K562 (cell line): ENCODE data around the gene CLASP1. TPM values are rescaled to one million over a fixed set of nuclear protein-coding genes. Genes with fewer than 3 reads are reported as not detected.

ENCODE experiments used
- ATAC-seq: fragments of 200-7000 bp; cut with Tn5 transposase; 3 replicates; pipeline ENCODE4 v1.9.1; 2020; ENCODE audit warnings: moderate library complexity
- BruUV-seq: library from RNA; stranded (reverse); fragments of 400-500 nt; replicated peaks from 2 replicates; lab custom pipeline; 2021; lab: Mats Ljungman, UMichigan
- CTCF ChIA-PET: fragments of 300-600 bp; formaldehyde crosslinking; extraction: SDS; loops from one replicate; lab custom pipeline; 2021; ENCODE audit warnings: low intra/inter-chr PET ratio; lab: Yijun Ruan, JAX
- POLR2A ChIA-PET: fragments of 300-600, 350-650 bp; sonication (Branson Sonifier 250); formaldehyde crosslinking; extraction: SDS; loops from one replicate; lab custom pipeline; 2021; ENCODE audit warnings: antibody characterized with exemption, inconsistent platforms; lab: Yijun Ruan, JAX
- DNase-seq, 4 experiments: peaks; one replicate each; pipeline versions ENCODE4 v3.0.0 to v3.0.0-alpha.2; 2011 to 2018; ENCODE audit warnings: low spot score in 3 of 4, mixed read lengths in 3 of 4; ENCODE audit errors: extremely low read depth in 1 of 4
- FAIRE-seq: peaks from 2 replicates; lab custom pipeline; 2011; peaks lifted over from hg19 to GRCh38; lab: Jason Lieb, UNC
- H2AFZ ChIP-seq: 2 replicates; pipeline ENCODE4 v1.6.0; 2011; ENCODE audit warnings: low read depth, low read length, control low read depth, inconsistent platforms
- H3K27ac ChIP-seq: fragments of 200-600 bp; 3 replicates; pipeline ENCODE4 v1.8.0; 2011; ENCODE audit warnings: low read depth, mild to moderate bottlenecking, control low read depth, inconsistent platforms, low read length, moderate library complexity, mixed read lengths; ENCODE audit errors: extremely low read depth
- H3K27me3 ChIP-seq, 2 experiments: fragments of 300-600 bp in 1 of 2; 2 replicates in 1 of 2; 3 replicates in 1 of 2; pipeline versions ENCODE4 v1.6.0 to v1.8.0; 2011; ENCODE audit warnings: inconsistent platforms in 2 of 2, low read length in 2 of 2, mild to moderate bottlenecking in 1 of 2, mixed read lengths in 1 of 2, moderate library complexity in 1 of 2; ENCODE audit not compliant: control insufficient read depth in 2 of 2, insufficient read depth in 2 of 2
- H3K36me3 ChIP-seq: fragments of 300-600 bp; 3 replicates; pipeline ENCODE4 v1.8.0; 2011; ENCODE audit warnings: mild to moderate bottlenecking, low read length, inconsistent platforms; ENCODE audit not compliant: control insufficient read depth, insufficient read depth
- H3K4me1 ChIP-seq, 2 experiments: fragments of 200-600 bp in 1 of 2; replicated peaks in 1 of 2; 2 replicates in 1 of 2; 3 replicates in 1 of 2; pipeline versions ENCODE4 v1.5.1 to v1.8.0; 2011; ENCODE audit warnings: inconsistent platforms in 2 of 2, low read length in 2 of 2, mild to moderate bottlenecking in 1 of 2, mixed read lengths in 1 of 2, moderate library complexity in 1 of 2; ENCODE audit not compliant: control insufficient read depth in 2 of 2, insufficient read depth in 2 of 2
- H3K4me2 ChIP-seq: 2 replicates; pipeline ENCODE4 v1.6.1; 2011; ENCODE audit warnings: low read length, control low read depth, inconsistent platforms, mixed read lengths; ENCODE audit not compliant: insufficient read depth
- H3K4me3 ChIP-seq: fragments of 200-600 bp; sonication (generic), shearing (Covaris generic); 2 replicates; pipeline ENCODE4 v1.5.1; 2016; ENCODE audit warnings: control low read depth, inconsistent platforms
- H3K79me2 ChIP-seq: fragments of 200-600 bp; 3 replicates; pipeline ENCODE4 v1.8.0; 2011; ENCODE audit warnings: low read length, inconsistent platforms; ENCODE audit not compliant: control insufficient read depth, insufficient read depth
- H3K9ac ChIP-seq, 2 experiments: 2 replicates each; pipeline versions ENCODE4 v1.6.0 to v1.6.1; 2011; ENCODE audit warnings: low read depth in 2 of 2, low read length in 2 of 2, control low read depth in 1 of 2, inconsistent platforms in 1 of 2, mild to moderate bottlenecking in 1 of 2, mixed read lengths in 1 of 2; ENCODE audit not compliant: insufficient read depth in 1 of 2
- H3K9me1 ChIP-seq: one replicate; pipeline ENCODE4 v1.6.0; 2011; ENCODE audit warnings: inconsistent platforms, mild to moderate bottlenecking, low read length, moderate library complexity; ENCODE audit not compliant: control insufficient read depth, insufficient read depth
- H3K9me3 ChIP-seq: replicated peaks from 2 replicates; pipeline ENCODE4 v1.5.1; 2011; ENCODE audit warnings: low read depth, low read length, inconsistent platforms; ENCODE audit not compliant: control insufficient read depth, insufficient read depth
- H4K20me1 ChIP-seq: replicated peaks from 2 replicates; pipeline ENCODE4 v1.6.1; 2011; ENCODE audit warnings: low read length, inconsistent platforms, mixed read lengths; ENCODE audit not compliant: control insufficient read depth, insufficient read depth
- GTF2A2 ChIP-seq: IDR thresholded peaks from 2 replicates; pipeline ENCODE4 v1.6.1; 2016; ENCODE audit warnings: mild to moderate bottlenecking, missing genetic modification characterization, missing compliant biosample characterization
- HDAC3 ChIP-seq: fragments of 450-650 bp; IDR thresholded peaks from 2 replicates; pipeline ENCODE4 v1.6.1; 2018; ENCODE audit warnings: borderline replicate concordance, mild to moderate bottlenecking, moderate library complexity; ENCODE audit not compliant: partially characterized antibody
- MAFG ChIP-seq: fragments of 450-650 bp; conservative IDR thresholded peaks from 2 replicates; pipeline ENCODE4 v1.6.1; 2016; ENCODE audit warnings: missing genetic modification characterization, missing compliant biosample characterization
- RCOR1 ChIP-seq, 2 experiments: IDR thresholded peaks; 2 replicates each; pipeline ENCODE4 v1.6.1; 2012; ENCODE audit warnings: low read depth in 2 of 2, low read length in 2 of 2, borderline replicate concordance in 1 of 2, improper control_type of control experiment in 1 of 2
- ZNF639 ChIP-seq, 2 experiments: fragments of 200-800 bp in 1 of 2; sonication (Bioruptor generic) in 1 of 2; sonication (generic) in 1 of 2; formaldehyde crosslinking in 1 of 2; IDR thresholded peaks in 1 of 2; conservative IDR thresholded peaks in 1 of 2; 2 replicates each; pipeline versions ENCODE4 v1.5.0 to v1.6.1; 2016 to 2020; ENCODE audit warnings: missing compliant biosample characterization in 1 of 2, missing genetic modification characterization in 1 of 2, missing genetic modification reagents in 1 of 2
- WGBS: fragments of 100-300 bp; shearing (Covaris generic); methylation state at CpG from one replicate; pipeline ENCODE4 v1.1.6; 2016; ENCODE audit warnings: low coverage, mixed read lengths; ENCODE audit not compliant: insufficient coverage; ENCODE audit errors: missing lambda C conversion rate; 5-methylcytosine and 5-hydroxymethylcytosine counted together
- in situ Hi-C: fragments of 300-500 bp; cut with MboI; formaldehyde crosslinking; loops from 4 replicates; pipeline ENCODE4 v1.15.0; 2018; ENCODE audit warnings: inconsistent platforms, mixed read lengths
- intact Hi-C: fragments of 100-400 bp; cut with micrococcal nuclease; formaldehyde crosslinking; loops from 2 replicates; pipeline ENCODE4 v1.14.2; 2022
- polyA plus RNA-seq, 8 experiments: library from polyadenylated mRNA; depleted of rRNA in 4 of 8; stranded (reverse) in 5 of 8; unstranded in 3 of 8; fragments of >200 nt; fragmentation: Nextera tagmentation in 2 of 8; fragmentation: Illumina TruSeq in 1 of 8; extraction: Ambion mirVana in 2 of 8; extraction: Trizol in 1 of 8; gene quantifications; 2 replicates each; pipeline versions ENCODE4 v1.2.1 to v1.2.3, GENCODE V29; 2011 to 2014; ENCODE audit warnings: inconsistent platforms in 1 of 8, missing spikeins in 1 of 8
- total RNA-seq, 7 experiments: library from RNA; depleted of rRNA in 6 of 7; stranded (reverse); fragments of >200 nt in 6 of 7; fragmentation: Illumina TruSeq in 2 of 7; extraction: Trizol in 2 of 7; gene quantifications; 2 replicates each; pipeline versions ENCODE4 v1.2.1 to v1.2.3, GENCODE V29; 2011 to 2021; ENCODE audit warnings: low replicate concordance in 1 of 7

CLASP1 gene
- total and polyA plus RNA-seq, 9 of the 15 experiments (the other 6 are each of a cell fraction or from before 2014, with no cell fraction given) = 1.7 to 40.3 (median 20.7) TPM

DNA sequence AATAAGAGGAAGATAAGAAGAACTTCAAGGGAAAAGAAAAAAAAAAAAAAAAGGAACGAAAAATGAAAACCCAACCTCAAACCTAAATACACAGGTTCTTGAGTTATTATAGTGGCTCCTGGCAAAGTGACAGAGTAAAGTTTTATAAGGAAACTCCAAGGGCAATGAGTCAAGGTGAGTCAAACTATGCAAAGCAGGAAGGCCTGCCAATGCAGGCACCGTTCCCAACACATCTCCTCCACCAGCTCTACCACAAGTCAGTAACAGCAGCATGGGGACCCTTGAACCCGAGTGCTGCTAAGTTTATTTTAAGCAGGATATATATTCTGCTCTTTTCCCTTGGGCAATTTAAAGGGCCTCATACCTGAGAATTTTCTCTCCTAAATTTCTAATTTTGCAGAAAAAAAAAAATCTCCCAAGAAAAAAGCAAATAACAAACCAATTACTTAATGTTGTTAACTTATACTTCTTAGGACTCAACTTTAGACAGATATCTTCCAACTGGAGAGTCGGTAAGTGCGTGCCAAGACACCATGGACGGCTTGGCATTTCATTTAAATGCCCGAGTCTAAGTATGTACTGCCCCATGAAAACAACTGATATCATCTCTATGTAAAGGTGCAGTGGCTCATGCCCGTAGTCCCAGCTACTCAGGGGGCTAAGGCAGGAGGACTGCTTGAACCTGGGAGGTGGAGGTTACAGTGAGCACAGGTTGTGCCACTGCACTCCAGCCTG lies 288.5 kb downstream of the CLASP1 start:
- in situ Hi-C loops = no loop called here
- Histone ChIP-seq H2AFZ (no peak overlapping the region), H3K4me3 (no peak overlapping the region), H3K4me2 (no peak overlapping the region), H3K27ac (no peak overlapping the region), H3K9me1 (no peaks in the 10 kb centered on the region), H3K9ac (no peak overlapping the region), H3K36me3 (peaks cover 69% of the 10 kb centered on the region), H3K27me3 (no peaks in the 10 kb centered on the region), H3K79me2 (no peaks in the 10 kb centered on the region), H4K20me1 (no peaks in the 10 kb centered on the region; the same call in 1 of the 2 replicates), H3K9me3 (no peaks in the 10 kb centered on the region), H3K4me1 (no peaks in the 10 kb centered on the region)
- no peak for TF ChIP-seq HDAC3
- no peak for TF ChIP-seq RCOR1 (IDR thresholded peaks at IDR 0.05; ENCODE audit: borderline replicate concordance in 1 of 2, low read depth in 2 of 2, low read length in 2 of 2)
- no peak for TF ChIP-seq ZNF639 (CRISPR knock-in tag; conservative IDR thresholded peaks at IDR 0.05 in 1 of 2, IDR thresholded peaks at IDR 0.05 in 1 of 2)
- no peak for TF ChIP-seq GTF2A2 (tag)
- no peak for TF ChIP-seq MAFG (tag)
- DNase-seq (no peak), ATAC-seq (no peak), FAIRE-seq (no peak)
- 85% methylated on average over 7 of the region's 8 CpGs for WGBS
- CTCF ChIA-PET = no interaction called here
- POLR2A ChIA-PET = interaction anchor here (0.8 kb wide), 1 partner anchor 265 kb away, joined by 4 read pairs; no protein-coding TSS in a partner anchor
- no TSS peak for BruUV-seq
- intact Hi-C loops = no loop called here
